Measurements from ENCODE around the gene MYO6.

- TF ChIP-seq CTCF (optimal IDR thresholded peaks at IDR 0.05 in 1 of 3, IDR thresholded peaks at IDR 0.05 in 1 of 3, conservative IDR thresholded peaks at IDR 0.05 in 1 of 3; ENCODE audit: extremely low read depth in 1 of 3, insufficient read depth in 2 of 3, low read length in 3 of 3), result no peak
- TF ChIP-seq EZH2 (IDR thresholded peaks at IDR 0.05; ENCODE audit: low read length), result no peak
Observed at GRCh38 chr6:75815756-75816155, 66.7 kb downstream of the MYO6 start.
